ENCODE results near the gene TLR8.

GRCh38 chrX:12947545-12948235 is 41.3 kb downstream of the TLR8 start:
- TF ChIP-seq CTCF (IDR thresholded peaks at IDR 0.05) (no peak), POLR2A (IDR thresholded peaks at IDR 0.05) (no peak)

Data from lower leg skin (tissue), 3 donors.